ENCODE data around the gene HNRNPDL. TPM values are rescaled to one million over a fixed set of nuclear protein-coding genes. Genes with fewer than 3 reads are reported as not detected.

HNRNPDL gene
- total and polyA plus RNA-seq, 2 of the 4 experiments (the other 2 are of a cell fraction), result 52.9 to 276 TPM

DNA sequence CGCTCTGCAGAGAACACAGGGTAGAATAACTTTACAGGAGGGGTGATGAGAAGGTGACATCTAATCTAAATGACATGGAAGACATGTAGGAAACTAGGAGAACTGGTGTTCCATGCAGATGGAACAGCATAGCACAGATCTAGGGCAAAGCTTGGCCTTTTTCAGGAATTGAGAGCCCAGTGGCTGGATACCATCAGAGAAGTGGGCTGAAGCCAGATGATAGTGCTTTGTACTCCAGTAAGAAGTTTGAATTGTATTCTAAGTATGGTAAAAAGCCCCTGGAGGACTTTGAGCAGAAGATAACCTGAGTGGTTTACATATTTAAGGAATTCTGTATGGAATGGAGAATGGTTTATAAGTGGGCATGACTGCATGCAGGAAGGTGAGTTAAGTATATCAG is 33.0 kb upstream of the HNRNPDL start:
- no peak overlapping the region for H3K56ac ChIP-seq (ENCODE audit: extremely low read depth, insufficient read depth, low read length)
- no peaks in the 10 kb centered on the region for H3K27me3 ChIP-seq (ENCODE audit: control insufficient read depth, insufficient read depth, low read length)
- ChIA-PET CTCF (interaction anchor here (1.0 kb wide), 1 partner anchor 9 kb away, joined by 3 read pairs; no protein-coding TSS in a partner anchor), POLR2A (ENCODE audit: unreplicated experiment) (no interaction called here)
- DNase-seq (no peak), ATAC-seq (ENCODE audit: low read depth) (no peak)
- H3K4me1 ChIP-seq (ENCODE audit: control insufficient read depth, insufficient read depth, low read length), result no peaks in the 10 kb centered on the region
- TF ChIP-seq MAZ (IDR thresholded peaks at IDR 0.05; ENCODE audit: borderline replicate concordance, low read depth, low read length), result no peak
- no peak for TF ChIP-seq BHLHE40 (IDR thresholded peaks at IDR 0.05; ENCODE audit: low read depth, low read length)
- no peak for TF ChIP-seq CHD1 (IDR thresholded peaks at IDR 0.05; ENCODE audit: low read depth, low read length)
- TF ChIP-seq FOS (IDR thresholded peaks at IDR 0.05; ENCODE audit: low read depth, low read length), result no peak
- TF ChIP-seq, protein P1, sequence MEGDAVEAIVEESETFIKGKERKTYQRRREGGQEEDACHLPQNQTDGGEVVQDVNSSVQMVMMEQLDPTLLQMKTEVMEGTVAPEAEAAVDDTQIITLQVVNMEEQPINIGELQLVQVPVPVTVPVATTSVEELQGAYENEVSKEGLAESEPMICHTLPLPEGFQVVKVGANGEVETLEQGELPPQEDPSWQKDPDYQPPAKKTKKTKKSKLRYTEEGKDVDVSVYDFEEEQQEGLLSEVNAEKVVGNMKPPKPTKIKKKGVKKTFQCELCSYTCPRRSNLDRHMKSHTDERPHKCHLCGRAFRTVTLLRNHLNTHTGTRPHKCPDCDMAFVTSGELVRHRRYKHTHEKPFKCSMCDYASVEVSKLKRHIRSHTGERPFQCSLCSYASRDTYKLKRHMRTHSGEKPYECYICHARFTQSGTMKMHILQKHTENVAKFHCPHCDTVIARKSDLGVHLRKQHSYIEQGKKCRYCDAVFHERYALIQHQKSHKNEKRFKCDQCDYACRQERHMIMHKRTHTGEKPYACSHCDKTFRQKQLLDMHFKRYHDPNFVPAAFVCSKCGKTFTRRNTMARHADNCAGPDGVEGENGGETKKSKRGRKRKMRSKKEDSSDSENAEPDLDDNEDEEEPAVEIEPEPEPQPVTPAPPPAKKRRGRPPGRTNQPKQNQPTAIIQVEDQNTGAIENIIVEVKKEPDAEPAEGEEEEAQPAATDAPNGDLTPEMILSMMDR (conservative IDR thresholded peaks at IDR 0.05; ENCODE audit: low read depth, low read length), result no peak
- TF ChIP-seq SMC3 (IDR thresholded peaks at IDR 0.05; ENCODE audit: low read depth, low read length), result no peak
- TF ChIP-seq NFE2L2 (IDR thresholded peaks at IDR 0.05; ENCODE audit: low read depth, low read length), result no peak
- no peak overlapping the region for H2AK9ac ChIP-seq (replicated peaks; ENCODE audit: low read depth, low read length, poor library complexity)
- peaks cover 3% of the 10 kb centered on the region in 2 experiments; a peak in 1 of 4 replicates for H3K79me1 ChIP-seq (ENCODE audit: low read depth in 1 of 2, low read length in 2 of 2)
- no peak overlapping the region for H3K4me3 ChIP-seq (ENCODE audit: insufficient read depth, low read depth, low read length)
- H3K9ac ChIP-seq (ENCODE audit: low read depth, low read length), result no peak overlapping the region
- no peak overlapping the region for H3K23ac ChIP-seq (ENCODE audit: low read depth, low read length)
- no peak overlapping the region for H2AFZ ChIP-seq (replicated peaks; ENCODE audit: low read length, poor library complexity)
- peaks cover 2% of the 10 kb centered on the region; the same call in 1 of the 2 replicates for H3K9me3 ChIP-seq (ENCODE audit: control insufficient read depth, insufficient read depth, low read length)
- H3K4ac ChIP-seq (ENCODE audit: low read depth, low read length), result no peak overlapping the region
- dilution Hi-C loops (cut with HindIII; ENCODE audit: low sequenced_read_pairs, unreplicated experiment), result no loop called here
- H2BK20ac ChIP-seq (ENCODE audit: low read depth, low read length), result no peak overlapping the region
- no peak overlapping the region for H3K4me2 ChIP-seq (ENCODE audit: low read depth, low read length)
- H3K27ac ChIP-seq (ENCODE audit: insufficient read depth, low read length), result no peak overlapping the region
- H4K5ac ChIP-seq (ENCODE audit: low read depth, low read length), result no peak overlapping the region
- no peak overlapping the region for H3K14ac ChIP-seq (replicated peaks; ENCODE audit: low read depth, low read length)
- BruUV-seq (replicated peaks), result no TSS peak
- H2BK5ac ChIP-seq (ENCODE audit: low read depth, low read length, poor library complexity, severe bottlenecking), result no peak overlapping the region
- H4K91ac ChIP-seq (ENCODE audit: insufficient read depth, low read depth, low read length), result no peak overlapping the region
- WGBS, 2 experiments (ENCODE audit: extremely low coverage in 2 of 2, insufficient read length in 1 of 2), result 100% methylated on average over 1 of the region's 1 CpG; no CpG with 5 or more reads in 1 of the 2 experiments
- H3K9me1 ChIP-seq (ENCODE audit: insufficient read depth, low read length), result no peaks in the 10 kb centered on the region; the same call in 1 of the 2 replicates
- in situ Hi-C loops (cut with MboI; ENCODE audit: low sequenced_read_pairs), result loop anchor here (5.0 to 10.0 kb wide), 2 partner anchors 274 to 362 kb away; no protein-coding TSS in a partner anchor
- H2BK120ac ChIP-seq (ENCODE audit: low read depth, low read length), result no peak overlapping the region
- intact Hi-C loops (cut with micrococcal nuclease), result loop anchor here (2.0 to 10.0 kb wide), 5 partner anchors 340 to 992 kb away; partner anchors contain the start of genes HELQ and MRPS18C
- no peak overlapping the region for H3K18ac ChIP-seq (ENCODE audit: low read depth, low read length)
- no peak overlapping the region for H2AK5ac ChIP-seq (ENCODE audit: low read depth, low read length)
- H3K36me3 ChIP-seq (ENCODE audit: control insufficient read depth, insufficient read depth, low read length), result peaks cover 8% of the 10 kb centered on the region
- H4K8ac ChIP-seq (ENCODE audit: low read depth in 2 of 2, low read length in 2 of 2), result no peak overlapping the region
- no peak overlapping the region for H2BK15ac ChIP-seq (ENCODE audit: low read depth, low read length)
- no peaks in the 10 kb centered on the region for H4K20me1 ChIP-seq (ENCODE audit: insufficient read depth, low read length)

All from IMR-90 (cell line).